ENCODE results near the gene LRP11.

DNA sequence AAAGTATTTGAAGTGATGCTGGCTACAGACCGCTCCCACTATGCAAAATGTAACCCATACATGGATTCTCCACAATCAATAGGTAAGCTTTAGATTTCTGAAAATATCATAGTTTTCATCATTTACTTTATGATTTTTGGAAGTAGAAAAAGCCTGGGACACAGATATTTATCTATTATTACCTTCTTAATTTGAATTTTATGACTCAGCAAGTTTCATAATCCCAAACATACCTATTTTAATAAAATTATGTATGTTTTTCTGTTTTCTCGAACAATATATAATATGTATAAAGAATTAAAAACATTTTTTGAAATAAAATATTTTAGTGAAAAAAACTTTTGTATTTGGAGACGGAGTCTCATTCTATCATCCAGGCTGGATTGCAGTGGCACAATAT lies 93.0 kb downstream of the LRP11 start:
- TF ChIP-seq, protein P1, sequence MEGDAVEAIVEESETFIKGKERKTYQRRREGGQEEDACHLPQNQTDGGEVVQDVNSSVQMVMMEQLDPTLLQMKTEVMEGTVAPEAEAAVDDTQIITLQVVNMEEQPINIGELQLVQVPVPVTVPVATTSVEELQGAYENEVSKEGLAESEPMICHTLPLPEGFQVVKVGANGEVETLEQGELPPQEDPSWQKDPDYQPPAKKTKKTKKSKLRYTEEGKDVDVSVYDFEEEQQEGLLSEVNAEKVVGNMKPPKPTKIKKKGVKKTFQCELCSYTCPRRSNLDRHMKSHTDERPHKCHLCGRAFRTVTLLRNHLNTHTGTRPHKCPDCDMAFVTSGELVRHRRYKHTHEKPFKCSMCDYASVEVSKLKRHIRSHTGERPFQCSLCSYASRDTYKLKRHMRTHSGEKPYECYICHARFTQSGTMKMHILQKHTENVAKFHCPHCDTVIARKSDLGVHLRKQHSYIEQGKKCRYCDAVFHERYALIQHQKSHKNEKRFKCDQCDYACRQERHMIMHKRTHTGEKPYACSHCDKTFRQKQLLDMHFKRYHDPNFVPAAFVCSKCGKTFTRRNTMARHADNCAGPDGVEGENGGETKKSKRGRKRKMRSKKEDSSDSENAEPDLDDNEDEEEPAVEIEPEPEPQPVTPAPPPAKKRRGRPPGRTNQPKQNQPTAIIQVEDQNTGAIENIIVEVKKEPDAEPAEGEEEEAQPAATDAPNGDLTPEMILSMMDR (conservative IDR thresholded peaks at IDR 0.05; ENCODE audit: low read length), result no peak
- no peak for TF ChIP-seq EZH2phosphoT487 (IDR thresholded peaks at IDR 0.05; ENCODE audit: borderline replicate concordance, low read depth, low read length)

Data from OCI-LY7 (cell line).